ENCODE results near the gene TRAP1.

Gene TRAP1

GRCh38 chr16:3745751-3746355 lies 28.5 kb upstream of the TRAP1 start:
- no peak for ATAC-seq (replicated peaks)
- Mint-ChIP-seq H3K27ac (no peak overlapping the region), H3K4me1 (peaks cover 0 to 7% of the 10 kb centered on the region in 2 donors), H3K36me3 (peaks cover 42 to 58% of the 10 kb centered on the region in 2 donors), H3K4me3 (no peak overlapping the region), H3K27me3 (no peaks in the 10 kb centered on the region), H3K9me3 (no peaks in the 10 kb centered on the region)
- DNase-seq: no peak

GRCh38 chr16:3744018-3744417 lies 26.7 kb upstream of the TRAP1 start:
- Mint-ChIP-seq H3K9me3 (no peaks in the 10 kb centered on the region), H3K4me1 (no peaks in the 10 kb centered on the region), H3K36me3 (peaks cover 44 to 60% of the 10 kb centered on the region in 2 donors), H3K4me3 (no peak overlapping the region), H3K27me3 (no peaks in the 10 kb centered on the region), H3K27ac (no peak overlapping the region)
- no peak for DNase-seq
- ATAC-seq (replicated peaks): no peak

GRCh38 chr16:3740934-3741333 lies 23.6 kb upstream of the TRAP1 start:
- peaks cover 2 to 3% of the 10 kb centered on the region in 2 donors for H3K4me1 Mint-ChIP-seq
- no peak overlapping the region for H3K4me3 Mint-ChIP-seq
- ATAC-seq (replicated peaks) (no peak), DNase-seq (no peak)
- H3K27me3 Mint-ChIP-seq: no peaks in the 10 kb centered on the region
- H3K36me3 Mint-ChIP-seq: peaks cover 51 to 64% of the 10 kb centered on the region in 2 donors
- H3K27ac Mint-ChIP-seq: no peak overlapping the region
- no peaks in the 10 kb centered on the region for H3K9me3 Mint-ChIP-seq

GRCh38 chr16:3740186-3740585 lies 22.9 kb upstream of the TRAP1 start:
- ATAC-seq (replicated peaks): no peak
- no peaks in the 10 kb centered on the region for H3K9me3 Mint-ChIP-seq
- peaks cover 5 to 6% of the 10 kb centered on the region in 2 donors for H3K4me1 Mint-ChIP-seq
- no peaks in the 10 kb centered on the region for H3K27me3 Mint-ChIP-seq
- no peak for DNase-seq
- peak overlapping the region; percentile 69 for H3K27ac Mint-ChIP-seq
- no peak overlapping the region for H3K4me3 Mint-ChIP-seq
- peaks cover 52 to 65% of the 10 kb centered on the region in 2 donors for H3K36me3 Mint-ChIP-seq

GRCh38 chr16:3739636-3740035 lies 22.3 kb upstream of the TRAP1 start:
- Mint-ChIP-seq H3K4me3 (no peak overlapping the region), H3K4me1 (peaks cover 5 to 11% of the 10 kb centered on the region in 2 donors), H3K27ac (no peak overlapping the region), H3K27me3 (no peaks in the 10 kb centered on the region), H3K36me3 (peaks cover 56 to 68% of the 10 kb centered on the region in 2 donors), H3K9me3 (no peaks in the 10 kb centered on the region)
- ATAC-seq (replicated peaks) (no peak), DNase-seq (no peak)

GRCh38 chr16:3738541-3738940 lies 21.2 kb upstream of the TRAP1 start:
- peaks cover 59 to 73% of the 10 kb centered on the region in 2 donors for H3K36me3 Mint-ChIP-seq
- H3K4me3 Mint-ChIP-seq: no peak overlapping the region
- DNase-seq: no peak
- no peak for ATAC-seq (replicated peaks)
- peaks cover 5 to 11% of the 10 kb centered on the region in 2 donors for H3K4me1 Mint-ChIP-seq
- H3K9me3 Mint-ChIP-seq: no peaks in the 10 kb centered on the region
- H3K27me3 Mint-ChIP-seq: no peaks in the 10 kb centered on the region
- no peak overlapping the region for H3K27ac Mint-ChIP-seq

GRCh38 chr16:3738128-3738527 lies 20.8 kb upstream of the TRAP1 start:
- Mint-ChIP-seq H3K9me3 (no peaks in the 10 kb centered on the region), H3K4me3 (no peak overlapping the region), H3K27ac (peak overlapping the region; percentile 49), H3K36me3 (peaks cover 61 to 73% of the 10 kb centered on the region in 2 donors), H3K4me1 (peaks cover 5 to 11% of the 10 kb centered on the region in 2 donors), H3K27me3 (no peaks in the 10 kb centered on the region)
- DNase-seq (no peak), ATAC-seq (replicated peaks) (no peak)

- peaks cover 5 to 11% of the 10 kb centered on the region in 2 donors for H3K4me1 Mint-ChIP-seq
- no peak overlapping the region for H3K27ac Mint-ChIP-seq
- DNase-seq (no peak), ATAC-seq (replicated peaks) (no peak)
- no peaks in the 10 kb centered on the region for H3K27me3 Mint-ChIP-seq
- H3K4me3 Mint-ChIP-seq: no peak overlapping the region
- no peaks in the 10 kb centered on the region for H3K9me3 Mint-ChIP-seq
- H3K36me3 Mint-ChIP-seq: peaks cover 60 to 76% of the 10 kb centered on the region in 2 donors
Observed at GRCh38 chr16:3737181-3737580, 19.9 kb upstream of the TRAP1 start.

GRCh38 chr16:3736116-3736515 lies 18.8 kb upstream of the TRAP1 start:
- H3K27me3 Mint-ChIP-seq: no peaks in the 10 kb centered on the region
- peaks cover 5 to 16% of the 10 kb centered on the region in 2 donors for H3K4me1 Mint-ChIP-seq
- peak overlapping the region; percentile 44 for H3K27ac Mint-ChIP-seq
- H3K36me3 Mint-ChIP-seq: peaks cover 64 to 81% of the 10 kb centered on the region in 2 donors
- H3K4me3 Mint-ChIP-seq: no peak overlapping the region
- DNase-seq: no peak
- H3K9me3 Mint-ChIP-seq: no peaks in the 10 kb centered on the region
- no peak for ATAC-seq (replicated peaks)

GRCh38 chr16:3735541-3735940 lies 18.2 kb upstream of the TRAP1 start:
- peaks cover 5 to 16% of the 10 kb centered on the region in 2 donors for H3K4me1 Mint-ChIP-seq
- no peak for ATAC-seq (replicated peaks)
- DNase-seq: no peak
- no peak overlapping the region for H3K4me3 Mint-ChIP-seq
- H3K36me3 Mint-ChIP-seq: peaks cover 64 to 86% of the 10 kb centered on the region in 2 donors
- no peaks in the 10 kb centered on the region for H3K9me3 Mint-ChIP-seq
- peak overlapping the region; percentile 44 for H3K27ac Mint-ChIP-seq
- no peaks in the 10 kb centered on the region for H3K27me3 Mint-ChIP-seq

- DNase-seq (no peak), ATAC-seq (replicated peaks) (no peak)
- peaks cover 70 to 89% of the 10 kb centered on the region in 2 donors for H3K36me3 Mint-ChIP-seq
- H3K4me3 Mint-ChIP-seq: peak overlapping the region in 1 of 2 donors; percentile 14
- no peaks in the 10 kb centered on the region for H3K27me3 Mint-ChIP-seq
- H3K9me3 Mint-ChIP-seq: no peaks in the 10 kb centered on the region
- peak overlapping the region; percentile 44 for H3K27ac Mint-ChIP-seq
- peaks cover 5 to 16% of the 10 kb centered on the region in 2 donors for H3K4me1 Mint-ChIP-seq
Observed at GRCh38 chr16:3734758-3735221, 17.5 kb upstream of the TRAP1 start.

- peaks cover 69 to 89% of the 10 kb centered on the region in 2 donors for H3K36me3 Mint-ChIP-seq
- no peak overlapping the region for H3K27ac Mint-ChIP-seq
- no peaks in the 10 kb centered on the region for H3K9me3 Mint-ChIP-seq
Observed at GRCh38 chr16:3734084-3734757, 16.9 kb upstream of the TRAP1 start.

GRCh38 chr16:3732171-3732570 lies 14.8 kb upstream of the TRAP1 start:
- H3K27me3 Mint-ChIP-seq: no peaks in the 10 kb centered on the region

More at GRCh38 chr16:3734084-3734757, 16.9 kb upstream of the TRAP1 start:
- DNase-seq (no peak), ATAC-seq (replicated peaks) (no peak)
- Mint-ChIP-seq H3K4me3 (no peak overlapping the region), H3K27me3 (no peaks in the 10 kb centered on the region), H3K4me1 (peaks cover 5 to 16% of the 10 kb centered on the region in 2 donors)

GRCh38 chr16:3731126-3731935 lies 14.0 kb upstream of the TRAP1 start:
- Mint-ChIP-seq H3K4me1 (peaks cover 7 to 16% of the 10 kb centered on the region in 2 donors), H3K27ac (peak overlapping the region; percentile 75), H3K4me3 (no peak overlapping the region), H3K36me3 (peaks cover 61 to 77% of the 10 kb centered on the region in 2 donors), H3K27me3 (no peaks in the 10 kb centered on the region), H3K9me3 (no peaks in the 10 kb centered on the region)
- DNase-seq (no peak), ATAC-seq (replicated peaks) (no peak)

More at GRCh38 chr16:3732171-3732570, 14.8 kb upstream of the TRAP1 start:
- H3K36me3 Mint-ChIP-seq: peaks cover 69 to 85% of the 10 kb centered on the region in 2 donors
- no peak for ATAC-seq (replicated peaks)
- no peak overlapping the region for H3K4me3 Mint-ChIP-seq
- no peak for DNase-seq
- H3K27ac Mint-ChIP-seq: peak overlapping the region; percentile 47
- H3K4me1 Mint-ChIP-seq: peaks cover 7 to 16% of the 10 kb centered on the region in 2 donors
- H3K9me3 Mint-ChIP-seq: no peaks in the 10 kb centered on the region
